Measurements from ENCODE around the gene TRPM6.

DNA sequence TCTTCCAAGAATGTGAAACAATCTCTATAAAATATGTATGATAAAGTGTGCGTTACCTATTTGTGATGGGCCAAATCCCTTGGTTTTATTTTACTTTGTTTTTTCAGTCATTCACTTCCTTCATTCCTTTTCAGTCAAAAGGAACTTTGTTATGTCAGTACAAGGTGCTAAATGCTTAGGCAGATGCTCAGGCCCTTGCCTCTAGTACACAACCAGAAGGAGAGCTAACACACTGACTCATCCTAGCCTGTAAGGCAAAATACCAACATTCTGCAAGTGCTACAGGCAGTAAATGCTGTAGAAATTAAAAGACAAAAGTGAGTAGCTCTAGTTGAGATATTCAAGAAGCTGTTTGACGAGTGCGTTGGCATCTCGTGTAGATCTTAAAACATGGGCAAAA is 49.4 kb downstream of the TRPM6 start:
- TF ChIP-seq TAF1 (IDR thresholded peaks at IDR 0.05; ENCODE audit: low read depth, low read length) (no peak), POLR2A (IDR thresholded peaks at IDR 0.05; ENCODE audit: low read depth, low read length) (no peak)

Data from GM12891 (cell line).